Activated naive CD8-positive, alpha-beta T cell treated with anti-CD3 and anti-CD28 coated beads for 36 hours (primary cell): ENCODE data around the gene TMEM114. TPM values are rescaled to one million over a fixed set of nuclear protein-coding genes. Genes with fewer than 3 reads are reported as not detected.

ENCODE experiments used
- DNase-seq: peaks from one replicate; pipeline ENCODE4 v3.0.0; 2021
- H3K27ac Mint-ChIP-seq: one replicate; pipeline ENCODE4 v1.8.0; 2022; ENCODE audit warnings: mild to moderate bottlenecking, moderate library complexity, mixed read lengths
- H3K27me3 Mint-ChIP-seq: one replicate; pipeline ENCODE4 v1.8.0; 2022; ENCODE audit warnings: mild to moderate bottlenecking, mixed read lengths
- H3K36me3 Mint-ChIP-seq: one replicate; pipeline ENCODE4 v1.8.0; 2021; ENCODE audit warnings: mild to moderate bottlenecking, mixed read lengths
- H3K4me1 Mint-ChIP-seq: one replicate; pipeline ENCODE4 v1.8.0; 2021; ENCODE audit warnings: mixed read lengths
- H3K4me3 Mint-ChIP-seq: one replicate; pipeline ENCODE4 v1.8.0; 2022; ENCODE audit warnings: mild to moderate bottlenecking, moderate library complexity, mixed read lengths
- H3K9me3 Mint-ChIP-seq: one replicate; pipeline ENCODE4 v1.8.0; 2022; ENCODE audit warnings: mixed read lengths
- total RNA-seq, 2 experiments: library from RNA; stranded (reverse); gene quantifications; one replicate each; pipeline ENCODE4 v1.2.3, GENCODE V29; 2021

Gene TMEM114
- total RNA-seq, 2 experiments from 2014 or later = not detected

DNA sequence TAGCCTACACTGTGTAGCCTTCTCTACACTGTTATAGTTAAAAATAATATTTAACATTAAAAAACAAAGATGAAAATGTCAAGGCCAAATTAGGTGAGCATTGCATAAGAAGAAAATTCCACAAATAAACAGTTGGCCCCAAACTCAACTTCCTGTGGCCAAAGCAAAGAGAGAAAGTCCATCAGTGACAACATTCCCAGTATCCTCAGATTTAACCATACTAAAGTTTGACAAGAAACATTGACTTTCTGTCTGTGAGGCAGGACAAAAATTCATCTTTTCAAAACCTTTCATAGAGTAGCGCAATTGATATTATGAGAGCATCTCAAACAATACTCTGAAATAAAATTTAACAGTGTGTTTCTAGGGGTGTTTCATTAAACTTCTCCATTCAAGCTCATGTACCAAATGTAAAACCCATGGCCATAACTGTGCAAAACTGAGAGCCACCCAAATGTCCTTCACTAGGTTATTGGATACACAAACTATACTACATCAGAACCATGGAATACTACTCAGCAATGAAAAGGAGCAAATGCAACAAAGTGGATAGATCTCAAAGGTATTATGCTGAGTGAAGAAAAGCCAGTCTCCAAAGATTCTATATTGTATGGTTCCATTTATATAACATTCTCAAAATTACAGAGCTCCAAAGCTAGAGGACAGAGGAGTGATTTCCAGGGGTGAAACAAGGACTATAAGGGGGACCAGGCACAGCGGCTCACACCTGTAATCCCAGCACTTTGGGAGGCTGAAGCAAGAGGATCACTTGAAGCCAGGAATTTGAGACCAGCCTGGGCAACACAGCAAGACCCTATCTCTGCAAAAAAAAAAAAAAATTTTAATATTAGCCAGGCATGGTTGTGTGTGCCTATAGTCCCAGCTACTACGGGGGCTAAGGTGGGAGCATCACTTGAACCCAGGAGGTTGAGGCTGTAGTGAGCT is 38.7 kb downstream of the TMEM114 start:
- no peak for DNase-seq
- no peaks in the 10 kb centered on the region for H3K36me3 Mint-ChIP-seq
- peaks cover 4% of the 10 kb centered on the region for H3K4me1 Mint-ChIP-seq
- H3K9me3 Mint-ChIP-seq = no peaks in the 10 kb centered on the region
- no peak overlapping the region for H3K27ac Mint-ChIP-seq
- peaks cover 60% of the 10 kb centered on the region for H3K27me3 Mint-ChIP-seq
- H3K4me3 Mint-ChIP-seq = no peak overlapping the region

GRCh38 chr16:8550728-8551387 is 39.5 kb downstream of the TMEM114 start:
- Mint-ChIP-seq H3K27ac (no peak overlapping the region), H3K36me3 (no peaks in the 10 kb centered on the region), H3K9me3 (no peaks in the 10 kb centered on the region), H3K4me1 (peaks cover 4% of the 10 kb centered on the region), H3K4me3 (no peak overlapping the region), H3K27me3 (peaks cover 61% of the 10 kb centered on the region)
- no peak for DNase-seq

- no peak for DNase-seq
- Mint-ChIP-seq H3K4me1 (peaks cover under 1% of the 10 kb centered on the region), H3K36me3 (no peaks in the 10 kb centered on the region), H3K27ac (no peak overlapping the region), H3K9me3 (no peaks in the 10 kb centered on the region), H3K4me3 (no peak overlapping the region), H3K27me3 (peaks cover 55% of the 10 kb centered on the region)
Measured at GRCh38 chr16:8549843-8550412, 40.4 kb downstream of the TMEM114 start.

DNA sequence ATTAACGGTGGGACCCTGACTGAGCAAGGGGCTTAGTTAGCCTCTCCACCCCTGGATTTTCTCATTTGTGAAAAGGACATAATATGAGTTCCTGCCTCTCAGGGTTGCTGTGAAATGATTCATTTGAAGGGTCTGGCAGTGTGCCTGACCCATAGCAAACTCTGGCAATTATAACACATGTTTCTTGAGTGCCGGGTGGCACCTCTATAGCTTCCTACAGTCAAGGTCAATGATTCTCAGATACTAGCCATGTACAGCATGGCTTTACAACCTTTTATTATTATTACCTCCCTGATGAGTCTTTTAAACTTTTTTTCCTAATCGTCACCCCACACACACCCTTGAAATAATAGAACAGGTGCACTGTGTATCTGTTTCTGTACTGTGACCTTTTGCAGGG is 42.1 kb downstream of the TMEM114 start:
- Mint-ChIP-seq H3K27ac (no peak overlapping the region), H3K4me3 (no peak overlapping the region), H3K36me3 (no peaks in the 10 kb centered on the region), H3K4me1 (no peaks in the 10 kb centered on the region), H3K9me3 (no peaks in the 10 kb centered on the region), H3K27me3 (peaks cover 52% of the 10 kb centered on the region)
- DNase-seq = no peak

GRCh38 chr16:8547762-8548161 is 42.5 kb downstream of the TMEM114 start:
- no peaks in the 10 kb centered on the region for H3K4me1 Mint-ChIP-seq
- no peaks in the 10 kb centered on the region for H3K9me3 Mint-ChIP-seq
- H3K27ac Mint-ChIP-seq = no peak overlapping the region
- no peaks in the 10 kb centered on the region for H3K36me3 Mint-ChIP-seq
- H3K4me3 Mint-ChIP-seq = no peak overlapping the region
- no peak for DNase-seq
- peaks cover 48% of the 10 kb centered on the region for H3K27me3 Mint-ChIP-seq

DNA sequence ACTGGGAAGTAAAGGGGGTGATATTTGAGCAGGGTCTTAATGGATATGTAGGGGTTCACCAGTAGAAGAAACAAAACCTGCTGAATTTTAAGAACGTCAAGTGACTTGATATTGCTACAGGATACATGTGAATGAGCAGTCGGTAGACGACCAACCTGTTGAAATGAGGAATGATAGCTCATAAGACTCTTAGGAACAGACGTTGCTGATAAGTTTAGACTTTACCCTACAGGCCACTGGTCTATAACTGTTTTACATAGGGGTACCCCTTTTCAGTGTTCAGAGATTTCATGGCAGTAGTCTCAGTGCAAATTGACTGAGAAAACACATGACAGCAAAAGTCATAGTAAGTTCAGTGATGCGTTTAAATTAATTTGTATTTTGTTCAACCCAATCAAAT is 45.9 kb downstream of the TMEM114 start:
- Mint-ChIP-seq H3K27me3 (peaks cover 46% of the 10 kb centered on the region), H3K4me1 (no peaks in the 10 kb centered on the region), H3K9me3 (no peaks in the 10 kb centered on the region), H3K36me3 (no peaks in the 10 kb centered on the region), H3K27ac (no peak overlapping the region), H3K4me3 (no peak overlapping the region)
- no peak for DNase-seq

GRCh38 chr16:8543258-8543657 is 47.1 kb downstream of the TMEM114 start:
- Mint-ChIP-seq H3K9me3 (no peaks in the 10 kb centered on the region), H3K27me3 (peaks cover 43% of the 10 kb centered on the region), H3K4me3 (no peak overlapping the region), H3K27ac (no peak overlapping the region), H3K4me1 (no peaks in the 10 kb centered on the region), H3K36me3 (no peaks in the 10 kb centered on the region)
- no peak for DNase-seq

GRCh38 chr16:8542393-8542792 is 47.9 kb downstream of the TMEM114 start:
- Mint-ChIP-seq H3K4me1 (no peaks in the 10 kb centered on the region), H3K4me3 (no peak overlapping the region), H3K9me3 (no peaks in the 10 kb centered on the region), H3K27ac (no peak overlapping the region), H3K36me3 (no peaks in the 10 kb centered on the region), H3K27me3 (peaks cover 35% of the 10 kb centered on the region)
- DNase-seq = no peak

DNA sequence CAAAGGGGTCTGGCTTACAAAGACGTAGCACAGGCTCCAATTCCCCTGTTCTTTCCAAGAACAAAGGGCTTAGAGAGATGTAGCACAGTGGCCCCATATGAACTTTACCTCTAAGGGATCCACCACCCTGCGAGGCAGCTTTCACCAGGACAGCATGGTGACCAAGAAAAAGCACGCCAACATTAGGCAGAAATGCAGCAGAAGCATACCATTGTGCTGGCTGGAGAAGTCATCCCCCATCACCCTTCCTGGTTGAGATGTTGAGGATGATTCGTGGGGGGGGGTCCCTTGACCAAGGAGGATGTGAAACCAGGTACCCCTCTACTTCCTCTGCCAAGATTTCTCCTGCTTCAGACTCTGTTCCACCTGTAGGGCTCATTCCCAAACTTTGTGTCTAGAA is 48.4 kb downstream of the TMEM114 start:
- Mint-ChIP-seq H3K4me1 (no peaks in the 10 kb centered on the region), H3K27ac (no peak overlapping the region), H3K27me3 (peaks cover 30% of the 10 kb centered on the region), H3K9me3 (no peaks in the 10 kb centered on the region), H3K4me3 (no peak overlapping the region), H3K36me3 (no peaks in the 10 kb centered on the region)
- DNase-seq = no peak

- H3K36me3 Mint-ChIP-seq = no peaks in the 10 kb centered on the region
- H3K9me3 Mint-ChIP-seq = peaks cover 2% of the 10 kb centered on the region
- H3K4me3 Mint-ChIP-seq = no peak overlapping the region
- no peaks in the 10 kb centered on the region for H3K4me1 Mint-ChIP-seq
- peaks cover 20% of the 10 kb centered on the region for H3K27me3 Mint-ChIP-seq
- no peak for DNase-seq
- H3K27ac Mint-ChIP-seq = no peak overlapping the region
Measured at GRCh38 chr16:8537691-8538342, 52.5 kb downstream of the TMEM114 start.

DNA sequence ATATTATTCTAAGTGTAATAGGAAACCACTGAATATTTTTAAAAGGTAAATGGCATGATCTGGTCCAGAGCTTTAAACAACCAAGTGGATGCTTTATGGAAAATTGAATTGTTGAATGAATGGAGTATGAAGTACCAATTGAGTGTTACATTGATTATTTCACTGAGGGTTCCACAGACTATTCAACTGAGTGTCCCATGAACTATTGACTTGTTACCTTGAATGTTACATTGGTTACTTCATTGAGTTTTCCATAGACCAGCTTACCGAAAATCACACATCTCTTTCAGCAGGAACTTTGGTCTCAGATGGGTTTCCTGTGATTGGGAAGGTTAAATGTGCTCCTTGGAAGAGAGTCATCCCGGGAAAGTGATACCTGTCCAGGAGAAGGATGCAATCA is 56.8 kb downstream of the TMEM114 start:
- Mint-ChIP-seq H3K27ac (no peak overlapping the region), H3K4me1 (no peaks in the 10 kb centered on the region), H3K36me3 (no peaks in the 10 kb centered on the region), H3K4me3 (no peak overlapping the region), H3K27me3 (peaks cover 33% of the 10 kb centered on the region), H3K9me3 (peaks cover 2% of the 10 kb centered on the region)
- DNase-seq = no peak

DNA sequence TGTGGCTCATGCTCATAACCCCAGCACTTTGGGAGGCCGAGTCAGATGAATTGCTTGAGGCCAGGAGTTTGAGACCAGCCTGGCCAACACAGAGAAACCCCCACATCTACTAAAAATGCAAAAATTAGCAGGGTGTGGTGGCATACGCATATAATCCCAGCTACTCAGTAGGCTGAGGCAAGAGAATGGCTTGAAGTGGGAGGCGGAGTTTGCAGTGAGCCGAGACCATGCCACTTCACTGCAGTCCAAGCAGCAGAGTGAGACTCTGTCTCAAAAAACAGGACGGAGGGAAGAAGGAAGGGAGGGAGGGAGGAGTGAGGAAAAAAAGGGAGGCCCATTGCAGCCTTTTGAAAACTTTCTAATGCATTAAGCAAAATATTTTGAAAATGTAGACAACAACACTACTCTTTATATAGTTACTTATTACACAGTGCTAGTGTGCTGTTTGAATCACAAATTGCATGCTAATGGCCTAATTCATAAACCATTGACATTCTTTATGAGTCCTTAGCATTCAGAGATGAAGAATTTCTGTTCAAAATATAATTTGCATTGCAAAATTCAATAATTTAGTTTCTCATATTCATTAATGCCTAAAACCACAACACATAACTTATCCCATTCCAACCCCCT is 59.4 kb downstream of the TMEM114 start:
- Mint-ChIP-seq H3K27me3 (peaks cover 50% of the 10 kb centered on the region), H3K4me1 (no peaks in the 10 kb centered on the region), H3K4me3 (no peak overlapping the region), H3K36me3 (no peaks in the 10 kb centered on the region), H3K27ac (no peak overlapping the region), H3K9me3 (peaks cover 2% of the 10 kb centered on the region)
- no peak for DNase-seq

DNA sequence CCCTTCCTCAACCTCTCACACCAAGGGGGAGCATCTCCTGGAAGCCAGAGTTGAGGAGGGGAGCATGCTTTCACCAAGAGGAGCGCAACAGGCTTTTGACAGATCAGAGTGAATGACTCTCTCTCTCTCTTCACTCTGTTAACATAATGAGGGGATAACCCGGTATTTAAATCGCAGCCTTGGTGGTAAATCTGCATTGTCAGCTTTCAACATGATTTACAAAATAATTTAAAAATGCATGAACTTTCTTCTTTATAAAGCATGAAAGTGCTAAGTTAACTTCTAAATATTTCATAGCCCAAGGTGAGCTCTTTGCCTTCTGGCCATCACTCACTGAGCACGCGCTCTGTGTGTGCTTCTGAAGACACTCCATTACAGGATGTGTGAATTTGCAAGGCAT is 61.8 kb downstream of the TMEM114 start:
- H3K27me3 Mint-ChIP-seq = peaks cover 42% of the 10 kb centered on the region
- H3K9me3 Mint-ChIP-seq = peaks cover 2% of the 10 kb centered on the region
- no peaks in the 10 kb centered on the region for H3K36me3 Mint-ChIP-seq

GRCh38 chr16:8523932-8524331 is 66.4 kb downstream of the TMEM114 start:
- no peak for DNase-seq
- H3K27ac Mint-ChIP-seq = no peak overlapping the region
- H3K4me1 Mint-ChIP-seq = peaks cover 4% of the 10 kb centered on the region
- no peaks in the 10 kb centered on the region for H3K36me3 Mint-ChIP-seq
- H3K27me3 Mint-ChIP-seq = peaks cover 29% of the 10 kb centered on the region
- no peak overlapping the region for H3K4me3 Mint-ChIP-seq
- no peaks in the 10 kb centered on the region for H3K9me3 Mint-ChIP-seq

More for the DNA sequence above, 61.8 kb downstream of the TMEM114 start:
- DNase-seq = no peak
- Mint-ChIP-seq H3K4me1 (no peaks in the 10 kb centered on the region), H3K27ac (no peak overlapping the region), H3K4me3 (no peak overlapping the region)

DNA sequence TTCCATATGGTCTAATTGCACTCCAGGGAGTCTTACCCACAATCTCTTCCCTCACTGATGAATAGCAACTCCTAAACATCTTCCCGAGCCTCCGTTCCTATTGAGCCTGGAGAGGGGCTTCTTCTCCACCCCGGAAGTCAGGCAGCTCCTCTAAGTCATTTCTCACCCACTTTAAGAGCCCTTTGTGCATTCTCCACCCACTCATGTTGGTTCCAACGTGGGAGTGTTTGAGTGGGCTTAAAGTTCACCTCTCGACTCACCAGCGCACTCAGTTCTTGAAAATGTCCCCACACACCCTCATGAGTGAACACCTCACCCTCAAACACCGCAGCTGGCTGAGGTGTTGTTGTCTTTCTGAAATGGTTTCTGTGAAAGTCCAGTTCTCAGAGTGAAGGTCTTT is 67.6 kb downstream of the TMEM114 start:
- peaks cover 4% of the 10 kb centered on the region for H3K4me1 Mint-ChIP-seq
- peaks cover 17% of the 10 kb centered on the region for H3K27me3 Mint-ChIP-seq
- H3K27ac Mint-ChIP-seq = no peak overlapping the region
- H3K36me3 Mint-ChIP-seq = no peaks in the 10 kb centered on the region
- no peaks in the 10 kb centered on the region for H3K9me3 Mint-ChIP-seq
- DNase-seq = no peak
- H3K4me3 Mint-ChIP-seq = no peak overlapping the region
